Stomach (tissue), 9 donors: ENCODE data around the gene RARRES2. TPM values are rescaled to one million over a fixed set of nuclear protein-coding genes. Genes with fewer than 3 reads are reported as not detected.

Source experiments
- DNase-seq, 2 donors: peaks; one replicate each; pipeline versions ENCODE4 v3.0.0 to v3.0.0-alpha.2; 2013 to 2019
- H3K27ac ChIP-seq, 5 donors: fragments of 200-600 bp in 4 of 5; sonication (generic) in 4 of 5; one replicate each; pipeline ENCODE4 v1.5.1; 2013 to 2019; ENCODE audit warnings: mild to moderate bottlenecking in 1 of 5, moderate library complexity in 1 of 5
- H3K27me3 ChIP-seq, 3 donors: fragments of 200-600 bp; sonication (generic); one replicate each; pipeline ENCODE4 v1.5.1; 2017 to 2019; ENCODE audit warnings: mixed run types in 1 of 3
- H3K36me3 ChIP-seq, 4 donors: fragments of 200-600 bp; sonication (generic); 1 replicate in 3 of 4; 2 replicates in 1 of 4; pipeline ENCODE4 v1.5.1; 2016 to 2019
- H3K4me1 ChIP-seq, 4 donors: fragments of 200-600 bp; sonication (generic); one replicate each; pipeline ENCODE4 v1.5.1; 2016 to 2019
- H3K4me3 ChIP-seq, 4 donors: fragments of 200-600 bp; sonication (generic) in 3 of 4; one replicate each; pipeline ENCODE4 v1.5.1; 2016 to 2019; ENCODE audit warnings: mild to moderate bottlenecking in 1 of 4
- H3K9me3 ChIP-seq, 4 donors: fragments of 200-600 bp; sonication (generic); one replicate each; pipeline ENCODE4 v1.5.1; 2016 to 2019
- EP300 ChIP-seq: sonication (generic); formaldehyde crosslinking; IDR thresholded peaks from one replicate; pipeline ENCODE4 v1.6.1; 2017; ENCODE audit warnings: antibody characterized with exemption
- POLR2A ChIP-seq, 4 donors: fragments of 450-650 bp; IDR thresholded peaks; one replicate each; pipeline ENCODE4 v1.6.1; 2016; ENCODE audit warnings: antibody characterized with exemption in 4 of 4, control low read depth in 2 of 4, mild to moderate bottlenecking in 1 of 4, moderate library complexity in 1 of 4
- POLR2AphosphoS5 ChIP-seq, 3 donors: sonication (generic); formaldehyde crosslinking; IDR thresholded peaks; one replicate each; pipeline ENCODE4 v1.6.1; 2016; ENCODE audit warnings: antibody characterized with exemption in 3 of 3
- WGBS, 5 donors: extraction: QIAGEN DNeasy Blood & Tissue Kit in 3 of 5; methylation state at CpG; one replicate each; pipeline versions ENCODE4 v1.1.5 to v1.1.7; 2013 to 2018; 5-methylcytosine and 5-hydroxymethylcytosine counted together
- intact Hi-C: fragments of 100-400 bp; cut with DNase I; formaldehyde crosslinking; loops from one replicate; pipeline ENCODE4 v1.15.1; 2023; ENCODE audit warnings: low total_unique reads
- polyA plus RNA-seq, 3 donors: library from polyadenylated mRNA; stranded (reverse); fragments of 200-250 nt; gene quantifications; one replicate each; pipeline ENCODE4 v1.2.3, GENCODE V29; 2013
- total RNA-seq, 5 donors: library from RNA; depleted of rRNA; stranded (reverse); fragments of >200 nt; gene quantifications; one replicate each; pipeline versions ENCODE4 v1.1.0 to v1.2.3, GENCODE V29; 2014 to 2016
- TF ChIP-seq, protein P1 (sequence below), 7 experiments: fragments of 450-650 bp in 4 of 7; fragments of 200-600 bp in 3 of 7; sonication (generic) in 3 of 7; IDR thresholded peaks; one replicate each; pipeline ENCODE4 v1.5.1; 2016 to 2019; ENCODE audit warnings: antibody characterized with exemption in 7 of 7, control low read depth in 2 of 7, mild to moderate bottlenecking in 1 of 7
- donor health status: healthy with polysubstance abuse.
- donor health status: Bipolar disorder and iron deficiency.
- donor health status: healthy.

Gene RARRES2
- total and polyA plus RNA-seq, 8 donors = 33.5 to 244 (median 126) TPM

DNA sequence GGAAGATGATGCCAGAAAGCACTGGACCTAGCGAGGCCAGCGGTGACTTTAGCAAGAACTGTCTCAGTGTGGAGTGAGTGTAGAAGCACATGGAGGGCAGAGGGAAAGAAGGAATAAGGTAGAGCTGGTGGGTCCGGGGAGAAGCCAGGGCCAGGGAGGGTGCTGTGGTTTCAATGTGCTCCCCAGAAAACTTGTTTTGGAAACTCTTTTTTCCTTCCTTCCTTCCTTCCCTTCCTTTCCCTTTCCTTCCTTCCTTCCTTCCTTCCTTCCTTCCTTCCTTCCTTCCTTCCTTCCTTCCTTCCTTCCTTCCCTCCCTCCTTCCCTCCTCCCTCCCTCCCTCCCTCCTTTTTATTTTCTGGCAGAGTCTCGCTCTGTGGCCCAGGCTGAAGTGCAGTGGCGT, 5.5 kb upstream of the RARRES2 start:
- Histone ChIP-seq H3K9me3 (peaks cover 0 to 7% (median 0%) of the 10 kb centered on the region in 4 donors), H3K4me1 (peaks cover 2 to 10% (median 3%) of the 10 kb centered on the region in 4 donors), H3K27ac (no peak overlapping the region), H3K36me3 (no peaks in the 10 kb centered on the region), H3K27me3 (peaks cover 0 to 6% (median 0%) of the 10 kb centered on the region in 3 donors), H3K4me3 (no peak overlapping the region)
- WGBS, 5 donors = 85 to 96% (median 92%) methylated on average over 5 of the region's 5 CpGs
- TF ChIP-seq EP300 (no peak), POLR2AphosphoS5 (IDR thresholded peaks at IDR 0.05) (no peak), POLR2A (IDR thresholded peaks at IDR 0.05) (no peak)
- TF ChIP-seq, protein P1, sequence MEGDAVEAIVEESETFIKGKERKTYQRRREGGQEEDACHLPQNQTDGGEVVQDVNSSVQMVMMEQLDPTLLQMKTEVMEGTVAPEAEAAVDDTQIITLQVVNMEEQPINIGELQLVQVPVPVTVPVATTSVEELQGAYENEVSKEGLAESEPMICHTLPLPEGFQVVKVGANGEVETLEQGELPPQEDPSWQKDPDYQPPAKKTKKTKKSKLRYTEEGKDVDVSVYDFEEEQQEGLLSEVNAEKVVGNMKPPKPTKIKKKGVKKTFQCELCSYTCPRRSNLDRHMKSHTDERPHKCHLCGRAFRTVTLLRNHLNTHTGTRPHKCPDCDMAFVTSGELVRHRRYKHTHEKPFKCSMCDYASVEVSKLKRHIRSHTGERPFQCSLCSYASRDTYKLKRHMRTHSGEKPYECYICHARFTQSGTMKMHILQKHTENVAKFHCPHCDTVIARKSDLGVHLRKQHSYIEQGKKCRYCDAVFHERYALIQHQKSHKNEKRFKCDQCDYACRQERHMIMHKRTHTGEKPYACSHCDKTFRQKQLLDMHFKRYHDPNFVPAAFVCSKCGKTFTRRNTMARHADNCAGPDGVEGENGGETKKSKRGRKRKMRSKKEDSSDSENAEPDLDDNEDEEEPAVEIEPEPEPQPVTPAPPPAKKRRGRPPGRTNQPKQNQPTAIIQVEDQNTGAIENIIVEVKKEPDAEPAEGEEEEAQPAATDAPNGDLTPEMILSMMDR (IDR thresholded peaks at IDR 0.05) = no peak
- no peak for DNase-seq
- intact Hi-C loops = no loop called here

DNA sequence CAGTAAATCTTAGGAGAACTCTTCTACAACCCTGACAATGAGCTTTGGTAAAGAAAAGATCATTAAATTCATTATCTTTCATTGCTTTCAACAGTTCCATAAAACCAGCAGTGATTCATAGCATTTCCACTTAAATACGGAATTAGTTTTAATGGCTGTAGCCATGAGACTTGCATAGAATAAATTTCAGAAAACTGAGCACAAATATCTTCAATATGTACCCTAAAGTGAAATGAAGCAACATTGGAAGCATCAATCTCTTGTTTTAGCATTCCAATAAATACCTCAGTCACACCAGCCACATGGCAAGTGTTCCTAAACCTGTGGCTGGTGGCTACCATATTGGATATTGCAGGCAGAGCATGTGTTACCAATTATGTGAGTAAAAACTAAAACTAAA, 3.6 kb upstream of the RARRES2 start:
- H3K27me3 ChIP-seq = peaks cover 0 to 24% (median 13%) of the 10 kb centered on the region in 3 donors
- TF ChIP-seq EP300 = no peak
- TF ChIP-seq, protein P1 (IDR thresholded peaks at IDR 0.05) = no peak
- TF ChIP-seq POLR2A (IDR thresholded peaks at IDR 0.05) = no peak
- no peak overlapping the region for H3K27ac ChIP-seq

DNA sequence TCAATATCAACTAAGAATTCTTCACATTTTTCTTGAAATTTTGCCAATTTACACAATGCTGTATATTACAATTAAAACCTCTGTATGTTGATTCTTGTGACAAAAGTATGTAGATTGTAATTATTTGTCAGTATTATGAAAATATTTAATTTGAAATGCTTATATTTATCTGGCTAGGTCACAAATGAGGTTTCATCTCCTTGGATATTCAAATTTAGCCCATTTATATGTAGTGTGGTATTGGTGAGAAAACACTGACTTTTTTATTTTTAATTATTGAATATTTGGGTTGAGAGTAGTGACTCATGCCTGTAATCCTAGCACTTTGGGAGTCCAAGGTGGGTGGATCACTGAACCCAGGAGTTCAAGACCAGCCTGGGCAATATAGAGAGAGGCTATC, 2.9 kb upstream of the RARRES2 start:
- Histone ChIP-seq H3K27ac (no peak overlapping the region), H3K27me3 (peaks cover 0 to 24% (median 13%) of the 10 kb centered on the region in 3 donors), H3K4me3 (no peak overlapping the region), H3K9me3 (peaks cover 0 to 7% (median 0%) of the 10 kb centered on the region in 4 donors), H3K4me1 (peaks cover 20 to 32% (median 29%) of the 10 kb centered on the region in 4 donors), H3K36me3 (no peaks in the 10 kb centered on the region)
- intact Hi-C loops = no loop called here
- TF ChIP-seq POLR2AphosphoS5 (IDR thresholded peaks at IDR 0.05) (no peak), EP300 (no peak), POLR2A (IDR thresholded peaks at IDR 0.05) (no peak)
- TF ChIP-seq, protein P1 (IDR thresholded peaks at IDR 0.05) = no peak
- DNase-seq = no peak

More for the DNA sequence above, 3.6 kb upstream of the RARRES2 start:
- no peak for DNase-seq
- H3K4me1 ChIP-seq = peaks cover 13 to 25% (median 22%) of the 10 kb centered on the region in 4 donors
- intact Hi-C loops = no loop called here
- no peaks in the 10 kb centered on the region for H3K36me3 ChIP-seq
- H3K9me3 ChIP-seq = peaks cover 0 to 7% (median 0%) of the 10 kb centered on the region in 4 donors
- 89 to 100% (median 94%) methylated on average over 1 of the region's 1 CpG for WGBS, 5 donors
- no peak overlapping the region for H3K4me3 ChIP-seq

DNA sequence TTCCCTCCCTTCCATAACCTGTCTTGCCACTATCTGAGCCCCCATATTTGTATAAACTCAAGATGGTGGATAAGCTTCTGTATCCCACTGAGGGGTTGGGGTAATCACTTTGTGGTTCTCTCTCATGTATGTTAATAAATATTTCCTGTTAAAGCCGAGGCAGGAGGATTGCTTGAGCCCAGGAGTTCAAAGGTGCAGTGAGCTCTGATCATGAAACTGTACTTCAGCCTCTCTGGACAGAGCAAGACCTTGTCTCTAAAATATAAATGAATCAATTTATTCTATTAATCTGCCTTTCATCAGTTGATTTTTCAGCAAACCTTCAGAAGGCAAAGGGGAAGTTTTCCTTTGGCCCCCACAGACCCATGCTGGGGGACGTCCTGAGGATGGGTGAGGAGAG, 1.8 kb upstream of the RARRES2 start:
- peaks cover 0 to 24% (median 13%) of the 10 kb centered on the region in 3 donors for H3K27me3 ChIP-seq
- DNase-seq = no peak
- peaks cover 0 to 3% (median 0%) of the 10 kb centered on the region in 4 donors for H3K36me3 ChIP-seq
- no peak overlapping the region for H3K4me3 ChIP-seq
- H3K9me3 ChIP-seq = peaks cover 0 to 7% (median 0%) of the 10 kb centered on the region in 4 donors
- peaks cover 22 to 42% (median 39%) of the 10 kb centered on the region in 4 donors for H3K4me1 ChIP-seq
- intact Hi-C loops = no loop called here
- TF ChIP-seq POLR2AphosphoS5 (IDR thresholded peaks at IDR 0.05) = no peak
- TF ChIP-seq EP300 = no peak
- no peak for TF ChIP-seq POLR2A (IDR thresholded peaks at IDR 0.05)
- TF ChIP-seq, protein P1 (IDR thresholded peaks at IDR 0.05) = no peak
- WGBS, 5 donors = 70 to 84% (median 81%) methylated on average over 2 of the region's 2 CpGs
- H3K27ac ChIP-seq = no peak overlapping the region
